ENCODE results near the gene TPK1.

TPK1 gene

DNA sequence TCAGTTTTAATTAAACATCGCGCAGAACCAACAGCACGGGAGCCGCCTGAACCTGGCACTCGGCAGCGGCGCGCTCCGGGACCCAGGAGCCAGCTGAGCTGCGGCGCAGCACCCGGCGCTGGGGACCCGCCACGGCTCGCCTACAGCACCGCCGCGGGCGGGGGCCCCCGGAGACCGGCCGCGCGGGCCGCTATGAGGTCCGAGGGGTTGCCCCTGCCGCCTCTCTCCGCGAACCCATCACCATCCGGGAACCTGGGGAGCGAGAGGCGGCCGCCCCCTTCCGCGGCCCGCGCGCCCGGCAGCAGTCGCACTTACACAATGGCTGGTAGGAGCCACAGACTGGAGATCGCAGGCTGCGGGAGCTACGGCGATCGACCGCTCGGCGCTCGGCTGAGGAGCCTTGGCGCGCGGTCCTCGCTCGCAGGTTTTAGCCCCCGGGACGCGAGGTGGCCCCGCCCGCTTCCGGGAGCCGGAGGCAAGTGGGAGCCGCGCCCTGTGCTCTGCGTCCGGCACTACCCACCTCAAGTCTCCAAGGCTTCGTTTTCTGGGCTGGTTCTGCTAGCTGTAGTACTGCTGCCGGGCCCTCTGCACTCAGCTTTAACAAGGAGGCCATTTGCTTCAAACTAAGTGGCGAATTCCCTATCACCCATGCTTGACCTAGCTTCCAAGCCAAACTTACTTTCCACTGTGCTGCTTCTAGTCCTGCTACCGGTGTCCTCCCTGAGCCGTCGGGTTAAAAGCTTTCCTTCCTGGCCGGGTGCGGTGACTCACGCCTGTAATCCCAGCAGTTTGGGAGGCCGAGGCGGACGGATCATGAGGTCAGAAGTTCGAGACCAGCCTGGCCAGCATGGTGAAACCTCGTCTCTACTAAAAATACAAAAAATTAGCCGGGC is at the start of gene TPK1:
TPK1 (minus strand) TSS at position 402 of the 893 bp plus-strand sequence. CDS start 451 bp downstream, outside the sequence.
- TF ChIP-seq, protein P1, sequence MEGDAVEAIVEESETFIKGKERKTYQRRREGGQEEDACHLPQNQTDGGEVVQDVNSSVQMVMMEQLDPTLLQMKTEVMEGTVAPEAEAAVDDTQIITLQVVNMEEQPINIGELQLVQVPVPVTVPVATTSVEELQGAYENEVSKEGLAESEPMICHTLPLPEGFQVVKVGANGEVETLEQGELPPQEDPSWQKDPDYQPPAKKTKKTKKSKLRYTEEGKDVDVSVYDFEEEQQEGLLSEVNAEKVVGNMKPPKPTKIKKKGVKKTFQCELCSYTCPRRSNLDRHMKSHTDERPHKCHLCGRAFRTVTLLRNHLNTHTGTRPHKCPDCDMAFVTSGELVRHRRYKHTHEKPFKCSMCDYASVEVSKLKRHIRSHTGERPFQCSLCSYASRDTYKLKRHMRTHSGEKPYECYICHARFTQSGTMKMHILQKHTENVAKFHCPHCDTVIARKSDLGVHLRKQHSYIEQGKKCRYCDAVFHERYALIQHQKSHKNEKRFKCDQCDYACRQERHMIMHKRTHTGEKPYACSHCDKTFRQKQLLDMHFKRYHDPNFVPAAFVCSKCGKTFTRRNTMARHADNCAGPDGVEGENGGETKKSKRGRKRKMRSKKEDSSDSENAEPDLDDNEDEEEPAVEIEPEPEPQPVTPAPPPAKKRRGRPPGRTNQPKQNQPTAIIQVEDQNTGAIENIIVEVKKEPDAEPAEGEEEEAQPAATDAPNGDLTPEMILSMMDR (IDR thresholded peaks at IDR 0.05; ENCODE audit: low read length, missing control alignments), result no peak
- H3K4me3 ChIP-seq (replicated peaks; ENCODE audit: low read depth, low read length), result peak within 1 kb of the TSS; percentile 91
- DNase-seq (ENCODE audit: low read depth), result peak; percentile 96

DNA sequence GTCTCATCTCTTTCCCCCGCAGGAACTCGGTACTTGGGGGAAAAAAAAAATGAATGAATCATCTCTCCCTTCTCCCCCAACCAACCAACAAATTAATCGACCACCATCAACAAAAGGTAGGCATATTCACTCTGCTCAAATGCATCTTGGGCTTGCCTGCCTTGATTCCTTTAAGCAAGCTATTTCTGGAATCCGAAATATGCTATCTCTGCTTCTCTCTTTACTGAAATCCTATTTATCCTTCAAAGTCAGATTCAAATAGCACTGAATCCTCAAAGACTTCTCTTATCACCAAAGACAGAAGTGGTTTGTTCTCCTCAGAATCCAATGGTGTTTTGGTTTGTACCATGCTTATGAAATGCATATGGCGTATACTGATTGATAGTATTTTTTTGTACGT is 49.6 kb upstream of the TPK1 start:
- no peak overlapping the region for H3K4me3 ChIP-seq (replicated peaks; ENCODE audit: low read depth, low read length)
- no peak for DNase-seq (ENCODE audit: low read depth)
- TF ChIP-seq, protein P1 (IDR thresholded peaks at IDR 0.05; ENCODE audit: low read length, missing control alignments), result no peak

GRCh38 chr7:144884896-144885295 is 49.0 kb upstream of the TPK1 start:
- no peak overlapping the region for H3K4me3 ChIP-seq (replicated peaks; ENCODE audit: low read depth, low read length)
- TF ChIP-seq, protein P1 (IDR thresholded peaks at IDR 0.05; ENCODE audit: low read length, missing control alignments), result no peak
- DNase-seq (ENCODE audit: low read depth), result no peak

DNA sequence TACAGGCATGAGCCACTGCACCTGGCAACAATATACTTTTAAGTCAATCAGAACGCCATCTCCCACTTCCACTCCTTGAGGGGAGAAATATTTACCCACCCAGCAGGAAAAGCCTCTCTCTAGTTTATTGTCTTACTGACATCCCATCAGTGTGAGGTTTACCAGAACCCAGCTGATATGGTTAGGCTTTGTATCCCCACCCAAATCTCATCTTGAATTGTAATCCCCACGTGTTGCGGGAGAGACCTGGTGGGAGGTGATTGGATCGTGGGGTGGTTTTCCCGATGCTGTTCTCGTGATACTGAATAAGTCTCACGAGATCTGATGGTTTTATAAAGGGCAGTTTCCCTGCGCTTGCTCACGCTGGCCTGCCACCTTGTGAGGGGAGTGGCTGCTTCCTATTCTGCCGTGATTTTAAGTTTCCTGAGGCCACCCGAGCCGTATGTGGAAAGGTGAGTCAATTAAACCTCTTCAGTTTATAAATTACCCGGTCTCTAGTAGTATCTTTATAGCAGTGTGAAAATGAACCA is 37.5 kb upstream of the TPK1 start:
- TF ChIP-seq, protein P1 (IDR thresholded peaks at IDR 0.05; ENCODE audit: low read length, missing control alignments), result no peak
- no peak for DNase-seq (ENCODE audit: low read depth)
- no peak overlapping the region for H3K4me3 ChIP-seq (replicated peaks; ENCODE audit: low read depth, low read length)

DNA sequence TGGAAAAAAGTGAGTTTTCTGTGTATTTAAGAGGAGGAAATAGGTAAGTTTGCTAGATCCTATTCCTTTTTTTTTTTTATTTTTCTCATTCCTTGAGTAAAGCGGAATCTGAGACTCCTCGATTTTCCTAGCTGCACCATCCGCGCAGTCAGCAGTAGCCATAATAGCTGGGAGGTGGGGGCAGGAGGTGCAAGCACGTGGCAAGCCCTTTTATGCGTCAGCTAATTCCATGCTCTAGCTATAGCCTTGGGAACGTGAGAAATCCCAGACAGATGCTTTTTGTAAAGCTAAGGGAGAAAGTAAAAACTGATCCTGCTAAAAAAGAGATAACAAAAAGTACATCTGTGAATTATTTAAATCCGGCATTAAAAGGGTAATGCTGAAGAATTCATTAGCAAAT is 33.2 kb upstream of the TPK1 start:
- DNase-seq (ENCODE audit: low read depth), result no peak
- H3K4me3 ChIP-seq (replicated peaks; ENCODE audit: low read depth, low read length), result no peak overlapping the region
- TF ChIP-seq, protein P1 (IDR thresholded peaks at IDR 0.05; ENCODE audit: low read length, missing control alignments), result no peak

- DNase-seq (ENCODE audit: low read depth), result no peak
- TF ChIP-seq, protein P1 (IDR thresholded peaks at IDR 0.05; ENCODE audit: low read length, missing control alignments), result no peak
Observed at GRCh38 chr7:144866189-144866588, 30.3 kb upstream of the TPK1 start.

More at GRCh38 chr7:144866189-144866588, 30.3 kb upstream of the TPK1 start:
- no peak overlapping the region for H3K4me3 ChIP-seq (replicated peaks; ENCODE audit: low read depth, low read length)
